Activated T-helper 17 cell treated with anti-CD3 and anti-CD28 coated beads, Interleukin-2, amount 50 U/mL, for 72 hours (primary cell): Measurements from ENCODE around the gene MEGF11. TPM values are rescaled to one million over a fixed set of nuclear protein-coding genes. Genes with fewer than 3 reads are reported as not detected.
A peak's percentile ranks its signal among the peaks of the same experiment; 100 is the strongest.

Source experiments
- ATAC-seq: fragments of 150-1000 bp; cut with Tn5 transposase; replicated peaks from 2 replicates; pipeline ENCODE4 v1.10.0; 2021; ENCODE audit warnings: mild to moderate bottlenecking, moderate library complexity
- H3K27ac Mint-ChIP-seq: one replicate; pipeline ENCODE4 v1.8.0; 2022; ENCODE audit warnings: mixed read lengths
- H3K27me3 Mint-ChIP-seq: one replicate; pipeline ENCODE4 v1.8.0; 2022; ENCODE audit warnings: mixed read lengths
- H3K36me3 Mint-ChIP-seq: one replicate; pipeline ENCODE4 v1.8.0; 2022; ENCODE audit warnings: low read depth, mild to moderate bottlenecking, mixed read lengths
- H3K4me1 Mint-ChIP-seq: one replicate; pipeline ENCODE4 v1.8.0; 2022; ENCODE audit warnings: mixed read lengths
- H3K4me3 Mint-ChIP-seq: one replicate; pipeline ENCODE4 v1.8.0; 2022; ENCODE audit warnings: mild to moderate bottlenecking, mixed read lengths
- H3K9me3 Mint-ChIP-seq: one replicate; pipeline ENCODE4 v1.8.0; 2022; ENCODE audit warnings: mixed read lengths
- total RNA-seq, 2 donors: library from RNA; stranded (reverse); gene quantifications; one replicate each; pipeline ENCODE4 v1.2.3, GENCODE V29; 2022

Gene MEGF11
- total RNA-seq, 2 donors from 2014 or later = not detected

DNA sequence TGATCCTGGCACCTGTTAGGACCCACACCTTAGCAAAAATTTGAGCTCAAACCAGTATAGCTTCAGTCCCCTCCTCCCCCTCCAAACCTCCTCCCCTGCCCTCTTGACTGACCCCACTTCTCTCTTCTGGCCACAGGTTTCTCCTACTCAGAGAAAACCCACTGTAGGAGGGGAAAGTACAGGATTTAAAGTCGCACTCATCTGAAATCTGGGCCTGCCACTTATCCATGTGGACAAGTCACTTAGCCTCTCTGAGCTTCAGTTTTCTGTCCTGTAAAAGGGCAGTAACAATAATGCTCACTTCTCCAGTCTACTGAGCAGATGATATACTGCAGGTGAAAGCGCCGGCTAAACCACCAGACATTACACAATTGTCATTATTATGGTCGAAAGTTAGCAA, 142.7 kb downstream of the MEGF11 start:
- no peak overlapping the region for H3K4me3 Mint-ChIP-seq
- no peaks in the 10 kb centered on the region for H3K36me3 Mint-ChIP-seq
- H3K9me3 Mint-ChIP-seq = no peaks in the 10 kb centered on the region
- peaks cover 31% of the 10 kb centered on the region for H3K27me3 Mint-ChIP-seq
- H3K4me1 Mint-ChIP-seq = no peaks in the 10 kb centered on the region
- H3K27ac Mint-ChIP-seq = no peak overlapping the region
- no peak for ATAC-seq

DNA sequence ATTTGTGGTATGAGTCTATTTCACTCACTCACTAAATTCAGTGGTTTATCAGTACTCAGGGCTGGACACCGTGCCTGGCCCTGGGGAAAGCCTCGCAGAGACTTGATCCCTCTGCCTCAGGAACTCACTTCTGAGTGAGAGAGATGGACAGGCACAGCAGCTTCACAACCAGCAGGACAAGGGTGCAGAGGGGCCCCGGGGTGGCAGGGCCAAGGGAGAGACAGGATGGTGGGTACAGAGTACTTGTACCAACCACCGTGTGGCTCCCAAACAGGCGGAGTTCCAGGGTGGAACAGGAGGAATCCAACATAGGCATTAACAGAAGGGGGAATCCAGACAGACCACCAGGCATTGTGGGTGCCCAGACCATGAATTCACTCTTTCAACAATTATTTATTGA, 143.7 kb downstream of the MEGF11 start:
- no peaks in the 10 kb centered on the region for H3K4me1 Mint-ChIP-seq
- no peaks in the 10 kb centered on the region for H3K9me3 Mint-ChIP-seq

DNA sequence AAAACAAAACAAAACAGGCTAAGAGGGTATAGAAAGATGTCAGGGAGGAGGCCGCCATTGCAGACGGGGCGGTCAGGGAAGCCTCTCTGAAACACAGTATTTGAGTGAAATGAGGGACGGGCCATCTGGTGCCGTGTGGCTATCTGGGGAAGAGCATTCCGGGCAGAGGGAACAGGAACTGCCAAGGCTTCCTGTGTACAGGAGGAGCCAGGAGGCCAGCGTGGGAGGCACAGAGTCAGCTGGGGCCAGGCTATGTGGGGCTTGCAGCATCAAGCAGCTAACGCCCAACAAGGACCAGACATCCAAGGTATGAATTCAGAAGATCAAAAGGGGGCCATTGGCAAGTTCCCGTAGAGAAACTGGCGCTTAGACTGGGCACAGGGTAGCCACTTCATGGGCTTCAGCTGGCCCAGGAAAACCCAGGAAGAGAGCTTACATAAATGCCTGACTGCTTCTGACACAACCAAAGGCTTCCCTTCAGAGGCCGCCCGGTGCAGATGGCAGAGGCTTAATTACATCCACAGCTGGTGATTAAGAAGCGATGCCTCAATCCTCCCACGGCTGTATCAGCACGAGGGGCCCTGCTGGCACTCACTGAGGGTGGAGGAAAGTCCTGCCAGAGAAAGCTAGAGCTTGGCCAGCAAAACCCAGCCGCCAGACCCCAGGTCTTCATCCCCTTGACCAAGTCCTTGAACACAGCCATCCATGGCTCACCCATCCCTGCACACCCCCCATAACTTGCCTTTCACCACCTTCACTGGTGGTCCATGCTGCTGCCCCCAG, 144.9 kb downstream of the MEGF11 start:
- no peaks in the 10 kb centered on the region for H3K9me3 Mint-ChIP-seq
- ATAC-seq = no peak
- no peak overlapping the region for H3K4me3 Mint-ChIP-seq
- H3K36me3 Mint-ChIP-seq = no peaks in the 10 kb centered on the region
- H3K4me1 Mint-ChIP-seq = no peaks in the 10 kb centered on the region
- H3K27me3 Mint-ChIP-seq = peaks cover 26% of the 10 kb centered on the region
- no peak overlapping the region for H3K27ac Mint-ChIP-seq

More for the DNA sequence above, 143.7 kb downstream of the MEGF11 start:
- Mint-ChIP-seq H3K4me3 (no peak overlapping the region), H3K36me3 (no peaks in the 10 kb centered on the region), H3K27me3 (peaks cover 29% of the 10 kb centered on the region), H3K27ac (no peak overlapping the region)
- no peak for ATAC-seq

DNA sequence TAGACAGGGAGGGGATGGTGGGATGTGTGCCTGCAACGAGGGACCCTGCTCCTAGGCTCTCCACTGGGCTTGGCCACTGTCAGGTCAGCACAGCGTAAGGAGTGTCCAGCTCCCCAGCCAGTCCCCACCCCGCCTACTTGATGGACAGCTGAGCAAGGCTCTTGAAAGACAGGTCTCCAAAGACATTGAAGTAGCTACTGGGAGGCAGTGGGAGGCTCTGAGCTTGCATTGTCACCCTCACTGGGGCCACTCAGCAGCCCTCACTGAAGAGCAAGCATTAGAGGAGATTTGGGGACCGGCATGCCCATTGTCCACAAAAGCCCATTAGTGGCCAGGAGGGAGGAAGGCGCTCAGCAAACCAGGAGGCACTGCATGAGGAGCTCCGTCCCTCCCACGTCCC, 146.5 kb downstream of the MEGF11 start:
- H3K27me3 Mint-ChIP-seq = peaks cover 31% of the 10 kb centered on the region
- no peak overlapping the region for H3K4me3 Mint-ChIP-seq
- H3K4me1 Mint-ChIP-seq = no peaks in the 10 kb centered on the region
- H3K36me3 Mint-ChIP-seq = no peaks in the 10 kb centered on the region
- H3K9me3 Mint-ChIP-seq = no peaks in the 10 kb centered on the region
- no peak overlapping the region for H3K27ac Mint-ChIP-seq
- no peak for ATAC-seq

DNA sequence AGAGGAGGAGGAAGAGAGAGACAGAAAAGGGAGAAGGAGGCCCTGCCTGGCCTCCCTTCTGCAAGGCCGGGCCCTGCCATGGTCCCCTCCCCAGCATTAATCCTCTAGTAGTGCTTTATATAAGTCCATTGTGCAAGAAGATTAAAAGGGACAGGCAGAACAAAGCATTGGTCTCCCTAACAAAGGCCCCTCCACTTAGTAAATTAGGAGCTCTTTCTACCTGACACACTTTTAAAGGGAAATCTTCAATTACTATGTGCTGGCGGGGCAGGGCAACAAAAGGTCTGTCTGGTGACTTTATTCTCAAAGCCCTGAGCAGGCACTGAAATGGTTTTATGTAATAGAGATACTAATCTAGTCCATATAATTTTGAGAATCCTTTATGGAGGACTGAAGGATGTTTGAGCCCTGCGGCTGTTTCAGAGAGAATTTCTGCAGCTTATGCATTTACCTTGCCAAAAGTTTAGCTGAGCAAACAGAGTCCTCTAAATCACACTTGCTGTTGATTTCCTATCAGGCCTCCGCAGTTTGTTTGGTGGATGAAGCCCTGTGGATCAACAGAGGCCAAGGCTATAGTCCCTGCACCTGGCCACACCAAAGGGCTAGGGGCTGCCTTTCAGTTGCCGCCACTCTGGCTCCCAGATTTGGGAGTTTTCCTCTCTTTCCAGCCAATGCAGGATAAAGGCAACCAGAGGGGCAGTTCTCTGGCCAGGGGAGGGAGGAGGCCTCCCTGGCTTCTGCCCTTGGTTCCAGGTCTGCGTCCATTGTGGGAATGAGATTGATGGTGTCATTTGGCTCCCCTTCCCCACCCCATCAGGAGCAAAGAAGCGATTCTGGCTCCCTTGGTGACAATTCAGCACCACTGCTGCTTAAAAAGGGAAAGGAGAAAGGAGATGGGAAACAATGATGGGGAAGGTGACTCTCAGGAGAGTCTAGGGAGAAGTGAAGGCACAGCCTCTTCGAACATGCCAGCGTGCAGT, 148.0 kb downstream of the MEGF11 start:
- H3K4me3 Mint-ChIP-seq = no peak overlapping the region
- H3K27me3 Mint-ChIP-seq = peaks cover 31% of the 10 kb centered on the region
- ATAC-seq = no peak
- H3K27ac Mint-ChIP-seq = no peak overlapping the region
- no peaks in the 10 kb centered on the region for H3K9me3 Mint-ChIP-seq
- H3K36me3 Mint-ChIP-seq = no peaks in the 10 kb centered on the region
- H3K4me1 Mint-ChIP-seq = peaks cover 4% of the 10 kb centered on the region

DNA sequence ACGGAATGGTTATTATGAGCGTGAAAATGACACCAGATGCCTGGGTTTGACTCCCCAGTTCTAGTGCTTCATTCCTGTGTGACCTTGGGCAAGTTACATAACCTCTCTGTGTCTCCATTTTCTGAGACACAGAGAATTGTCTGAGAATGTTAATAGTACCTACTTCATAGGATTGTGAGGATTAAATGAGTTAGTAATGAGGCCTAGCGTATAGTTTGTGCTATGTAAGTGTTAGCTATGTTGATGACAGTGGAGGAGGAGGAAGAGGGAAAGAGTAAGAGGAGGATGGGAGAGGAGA, 150.3 kb downstream of the MEGF11 start:
- ATAC-seq = no peak

DNA sequence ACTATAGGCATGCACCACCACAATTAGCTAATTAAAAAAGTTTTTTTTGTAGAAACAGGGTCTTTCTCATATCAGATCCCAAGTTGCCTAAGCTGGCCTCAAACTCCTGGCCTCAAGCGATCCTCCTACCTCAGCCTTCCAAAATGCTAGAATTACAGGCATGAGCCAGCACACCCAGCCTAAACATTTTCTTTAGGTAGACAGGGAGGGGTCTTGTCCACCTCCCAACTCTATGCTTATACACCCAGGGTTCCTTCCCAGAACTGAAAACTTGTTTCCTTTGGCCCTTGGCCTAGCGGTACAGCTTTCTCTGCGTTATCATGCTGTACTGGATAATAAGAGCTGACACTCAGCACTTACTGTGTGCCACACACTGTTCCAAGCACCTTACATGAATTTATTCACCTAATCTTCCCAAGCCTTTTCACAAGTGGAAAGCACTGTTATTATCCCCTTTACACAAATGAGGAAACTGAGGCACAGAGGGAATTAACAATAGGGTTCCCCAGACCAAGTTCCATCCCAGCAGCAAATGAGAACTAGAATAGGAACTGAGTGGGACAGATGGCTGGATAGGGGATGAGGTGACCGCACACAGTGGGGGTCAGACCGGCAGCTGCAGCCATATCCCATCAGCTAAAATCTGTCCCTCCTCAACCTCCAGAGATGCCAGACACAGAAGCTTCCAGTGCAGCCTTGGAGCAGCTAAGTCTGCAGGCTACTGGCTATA, 150.8 kb downstream of the MEGF11 start:
- no peak overlapping the region for H3K27ac Mint-ChIP-seq
- no peak overlapping the region for H3K4me3 Mint-ChIP-seq
- H3K4me1 Mint-ChIP-seq = peaks cover 4% of the 10 kb centered on the region
- no peaks in the 10 kb centered on the region for H3K36me3 Mint-ChIP-seq
- no peak for ATAC-seq
- H3K9me3 Mint-ChIP-seq = no peaks in the 10 kb centered on the region
- peaks cover 19% of the 10 kb centered on the region for H3K27me3 Mint-ChIP-seq

More for the DNA sequence above, 150.3 kb downstream of the MEGF11 start:
- peaks cover 4% of the 10 kb centered on the region for H3K4me1 Mint-ChIP-seq
- H3K27ac Mint-ChIP-seq = no peak overlapping the region
- H3K9me3 Mint-ChIP-seq = no peaks in the 10 kb centered on the region
- H3K4me3 Mint-ChIP-seq = no peak overlapping the region
- H3K27me3 Mint-ChIP-seq = peaks cover 23% of the 10 kb centered on the region
- H3K36me3 Mint-ChIP-seq = no peaks in the 10 kb centered on the region

DNA sequence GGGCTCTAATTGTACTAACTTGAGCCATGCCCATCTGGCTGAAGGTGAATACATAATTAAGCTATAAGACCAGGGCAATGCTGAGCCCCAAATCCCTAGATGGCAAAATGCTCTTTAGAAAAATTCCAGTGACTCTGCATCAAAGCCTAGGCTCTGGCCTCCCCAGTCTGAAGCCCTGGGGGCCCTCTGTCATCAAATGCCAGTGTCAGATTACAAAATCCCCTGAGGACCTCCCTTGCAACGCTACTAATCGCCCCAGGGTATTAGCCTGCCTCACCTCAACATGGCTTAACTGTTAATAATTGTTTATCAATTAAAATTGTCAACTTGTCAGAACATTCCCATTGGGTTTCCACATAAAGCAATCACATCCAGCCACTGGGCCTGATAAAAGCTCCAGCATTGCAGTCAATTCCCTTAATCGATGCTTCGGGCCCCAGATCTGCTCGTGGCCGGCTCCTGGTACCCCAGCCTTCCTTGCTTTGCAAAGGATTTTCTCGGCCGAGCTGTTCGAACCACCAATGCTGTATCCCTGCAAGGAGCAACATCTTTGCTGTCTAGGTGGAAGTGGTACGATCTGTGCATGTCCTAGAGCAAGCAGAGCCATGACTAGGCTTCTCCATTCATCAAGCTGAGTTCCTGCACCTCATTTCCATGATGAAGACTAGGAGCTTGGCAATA, 151.7 kb downstream of the MEGF11 start:
- H3K4me3 Mint-ChIP-seq = no peak overlapping the region
- H3K27ac Mint-ChIP-seq = peak overlapping the region; percentile 4
- peaks cover 4% of the 10 kb centered on the region for H3K4me1 Mint-ChIP-seq
- no peak for ATAC-seq
- peaks cover 16% of the 10 kb centered on the region for H3K27me3 Mint-ChIP-seq
- no peaks in the 10 kb centered on the region for H3K36me3 Mint-ChIP-seq
- no peaks in the 10 kb centered on the region for H3K9me3 Mint-ChIP-seq

DNA sequence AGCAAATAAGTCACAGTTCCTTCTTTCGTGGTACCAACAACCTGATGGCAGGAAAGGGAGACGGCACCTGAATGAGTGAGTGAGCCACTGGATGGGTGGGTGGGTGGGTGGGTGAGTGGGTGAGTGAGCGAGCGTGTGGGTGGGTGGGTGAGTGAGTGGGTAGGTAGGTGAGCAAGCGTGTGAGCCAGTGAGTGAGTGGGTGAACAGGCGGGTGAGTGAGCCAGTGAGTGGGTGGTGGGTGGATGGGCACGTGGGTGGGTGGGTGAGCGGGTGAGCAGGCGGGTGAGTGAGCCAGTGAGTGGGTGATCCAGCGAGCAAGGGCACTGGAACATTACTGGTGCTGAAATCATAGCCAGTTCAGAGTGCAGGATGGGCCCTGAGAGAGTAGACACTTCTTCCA, 152.8 kb downstream of the MEGF11 start:
- ATAC-seq = peak; percentile 11
- no peak overlapping the region for H3K4me3 Mint-ChIP-seq
- peaks cover 7% of the 10 kb centered on the region for H3K27me3 Mint-ChIP-seq
- H3K9me3 Mint-ChIP-seq = no peaks in the 10 kb centered on the region
- no peaks in the 10 kb centered on the region for H3K36me3 Mint-ChIP-seq
- peaks cover 4% of the 10 kb centered on the region for H3K4me1 Mint-ChIP-seq
- no peak overlapping the region for H3K27ac Mint-ChIP-seq

DNA sequence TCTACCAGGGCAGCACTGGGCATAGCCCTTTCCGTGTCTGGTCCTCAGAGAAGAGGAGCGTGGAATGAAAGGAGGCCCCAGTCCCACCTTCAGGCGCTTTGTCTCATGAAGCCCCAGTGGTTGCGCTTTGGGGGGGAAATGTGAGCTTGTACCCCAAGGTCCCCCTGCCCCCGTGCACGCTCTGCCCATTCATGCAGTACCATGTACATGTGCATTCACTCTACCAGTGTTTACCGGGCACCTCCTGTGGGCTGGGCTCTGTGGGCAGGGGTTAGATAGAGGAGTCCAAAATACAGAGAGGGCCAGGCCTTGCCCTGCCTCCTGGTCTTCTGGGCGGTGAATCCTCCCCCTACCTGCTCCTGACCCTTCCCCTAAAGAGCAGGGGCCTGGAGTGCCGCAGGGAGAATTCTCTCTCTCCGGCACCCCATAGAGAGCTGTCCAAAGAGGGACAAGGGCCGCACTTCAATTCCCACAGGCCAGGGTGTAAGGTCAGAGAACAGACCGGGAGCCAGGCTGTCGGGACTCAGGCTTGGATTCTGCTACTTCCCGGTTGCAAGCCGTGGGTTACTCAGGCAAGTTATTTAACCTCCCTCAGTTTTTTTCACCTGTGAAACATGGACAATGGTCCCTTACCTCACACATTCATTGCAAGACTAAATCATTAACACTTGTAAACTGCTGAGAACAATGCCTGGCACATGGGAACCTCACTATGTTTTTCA, 153.4 kb downstream of the MEGF11 start:
- no peaks in the 10 kb centered on the region for H3K36me3 Mint-ChIP-seq
- H3K9me3 Mint-ChIP-seq = no peaks in the 10 kb centered on the region
- H3K4me3 Mint-ChIP-seq = no peak overlapping the region
- H3K4me1 Mint-ChIP-seq = peaks cover 4% of the 10 kb centered on the region
- ATAC-seq = no peak
- no peak overlapping the region for H3K27ac Mint-ChIP-seq
- H3K27me3 Mint-ChIP-seq = peaks cover 7% of the 10 kb centered on the region

DNA sequence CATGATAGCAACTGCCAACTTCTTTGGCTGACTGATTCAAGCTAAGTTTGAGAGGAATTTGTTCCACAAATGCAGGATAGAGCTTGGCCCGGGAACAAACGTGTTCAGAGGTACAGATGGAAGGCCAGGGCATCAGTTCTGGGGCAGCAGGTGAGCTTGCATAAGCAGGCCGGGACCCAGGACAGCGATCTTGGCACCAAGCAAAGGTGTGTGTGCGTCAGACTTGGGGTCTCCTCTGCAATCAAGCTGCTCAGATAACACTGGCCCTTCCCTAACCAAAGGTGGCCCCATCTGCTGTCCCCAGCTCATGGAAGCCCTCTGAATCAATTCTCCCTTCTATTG, 155.6 kb downstream of the MEGF11 start:
- no peak for ATAC-seq
- no peaks in the 10 kb centered on the region for H3K9me3 Mint-ChIP-seq
- peaks cover 9% of the 10 kb centered on the region for H3K27me3 Mint-ChIP-seq
- peaks cover 4% of the 10 kb centered on the region for H3K4me1 Mint-ChIP-seq
- no peak overlapping the region for H3K27ac Mint-ChIP-seq
- no peaks in the 10 kb centered on the region for H3K36me3 Mint-ChIP-seq
- H3K4me3 Mint-ChIP-seq = no peak overlapping the region

DNA sequence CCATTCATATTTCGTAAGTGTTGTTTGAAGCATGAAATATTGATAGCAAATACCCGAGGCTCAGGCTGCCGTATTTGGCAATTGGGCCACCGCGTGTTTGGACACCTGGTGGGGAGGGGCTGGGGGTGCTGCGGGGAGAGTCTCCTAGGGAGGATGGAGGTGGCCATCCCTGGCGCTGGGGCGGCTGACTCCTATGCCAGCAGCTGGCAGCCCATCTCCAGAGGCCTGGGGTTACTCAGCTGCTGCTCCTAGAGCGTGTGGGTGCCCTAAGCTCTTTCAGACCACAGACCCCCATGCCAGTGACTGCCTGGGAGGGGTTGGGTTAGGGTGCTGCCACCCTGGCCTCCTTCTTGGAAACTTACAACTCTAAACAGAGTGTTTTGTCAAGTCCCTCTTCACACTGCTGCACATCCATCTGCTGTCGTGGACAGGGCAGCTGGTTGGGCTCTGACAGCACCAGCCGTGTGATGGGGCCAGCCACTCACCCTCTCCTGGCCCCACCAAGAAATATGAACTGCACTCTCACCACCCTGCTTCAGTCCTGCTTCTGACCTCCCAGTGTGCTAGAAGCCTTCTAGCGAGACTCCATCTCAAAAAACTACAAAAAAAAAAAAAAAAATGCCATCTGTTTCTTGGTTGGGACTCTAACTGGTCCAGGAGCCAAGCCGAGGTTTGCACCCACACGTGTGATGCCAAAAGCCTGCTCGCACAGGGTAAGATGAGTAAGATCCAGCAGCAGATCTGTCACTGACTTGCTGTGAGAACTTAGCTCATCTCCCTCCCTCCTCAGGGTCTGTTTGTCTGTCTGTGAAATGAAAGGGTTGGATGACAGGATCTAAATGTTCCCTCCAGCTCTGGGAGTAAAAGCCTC, 156.2 kb downstream of the MEGF11 start:
- H3K27me3 Mint-ChIP-seq = peaks cover 9% of the 10 kb centered on the region
- H3K4me1 Mint-ChIP-seq = peaks cover 4% of the 10 kb centered on the region
- no peak overlapping the region for H3K27ac Mint-ChIP-seq
- no peaks in the 10 kb centered on the region for H3K36me3 Mint-ChIP-seq
- no peaks in the 10 kb centered on the region for H3K9me3 Mint-ChIP-seq
- no peak overlapping the region for H3K4me3 Mint-ChIP-seq
- no peak for ATAC-seq

DNA sequence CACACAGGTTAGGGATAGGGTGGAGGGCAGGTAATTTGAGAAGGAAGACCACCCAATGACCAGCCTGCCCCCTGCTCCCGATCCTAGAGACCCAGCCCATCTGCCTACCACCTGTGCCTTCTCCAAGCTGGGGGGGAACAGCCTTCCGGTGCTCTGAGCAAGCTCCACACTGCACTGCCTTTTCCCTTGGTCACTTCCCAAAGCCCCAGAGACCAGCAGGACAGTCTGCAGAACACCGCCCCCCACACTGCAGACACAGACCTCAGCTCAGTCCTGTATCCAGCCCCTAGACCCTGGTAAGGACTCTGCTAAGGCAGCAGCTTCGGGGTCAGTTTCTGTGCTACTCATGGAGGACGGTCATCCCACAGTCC, 156.9 kb downstream of the MEGF11 start:
- H3K4me3 Mint-ChIP-seq = no peak overlapping the region
- no peak for ATAC-seq
- no peaks in the 10 kb centered on the region for H3K36me3 Mint-ChIP-seq

More for the DNA sequence above, 156.9 kb downstream of the MEGF11 start:
- Mint-ChIP-seq H3K27ac (no peak overlapping the region), H3K9me3 (no peaks in the 10 kb centered on the region), H3K27me3 (peaks cover 9% of the 10 kb centered on the region), H3K4me1 (peaks cover 4% of the 10 kb centered on the region)
